NCI-H1092 (cell line): ENCODE measurements around the gene CIB4.
"Not testable (repeated sequence)": the region's sequence is repeated elsewhere in the genome, so short reads cannot be mapped to it uniquely, and the experiment has no call there.

Source experiments
- DNase-seq: peaks from one replicate; lab custom pipeline; 2025; lab: John Stamatoyannopoulos, UW

The CIB4 gene

GRCh38 chr2:26568076-26568890, 72.9 kb downstream of the CIB4 start:
- DNase-seq, result no peak

GRCh38 chr2:26567534-26567933, 73.6 kb downstream of the CIB4 start:
- DNase-seq, result no peak

GRCh38 chr2:26566731-26567130, 74.4 kb downstream of the CIB4 start:
- not testable (repeated sequence) for DNase-seq

GRCh38 chr2:26566081-26566375, 75.1 kb downstream of the CIB4 start:
- no peak for DNase-seq

- DNase-seq, result no peak
Observed at GRCh38 chr2:26564121-26564644, 77.0 kb downstream of the CIB4 start.

- DNase-seq, result no peak
Observed at GRCh38 chr2:26563686-26564085, 77.5 kb downstream of the CIB4 start.

- DNase-seq, result peak; percentile 34
Observed at GRCh38 chr2:26562811-26563645, 78.1 kb downstream of the CIB4 start.

- DNase-seq, result peak; percentile 68
Observed at GRCh38 chr2:26561918-26562810, 79.0 kb downstream of the CIB4 start.

- DNase-seq, result no peak
Observed at GRCh38 chr2:26561376-26561775, 79.8 kb downstream of the CIB4 start.

GRCh38 chr2:26560892-26561291, 80.3 kb downstream of the CIB4 start:
- DNase-seq, result no peak

GRCh38 chr2:26559556-26559955, 81.6 kb downstream of the CIB4 start:
- DNase-seq, result no peak

GRCh38 chr2:26559044-26559405, 82.1 kb downstream of the CIB4 start:
- DNase-seq, result no peak

- DNase-seq, result no peak
Observed at GRCh38 chr2:26558271-26559043, 82.7 kb downstream of the CIB4 start.

- no peak for DNase-seq
Observed at GRCh38 chr2:26557244-26557925, 83.8 kb downstream of the CIB4 start.

GRCh38 chr2:26556309-26557243, 84.6 kb downstream of the CIB4 start:
- no peak for DNase-seq

GRCh38 chr2:26555246-26556133, 85.7 kb downstream of the CIB4 start:
- DNase-seq, result no peak

GRCh38 chr2:26552641-26553374, 88.4 kb downstream of the CIB4 start:
- DNase-seq, result no peak
